NCI-H2171 (cell line): ENCODE results near the gene CFHR5.
"Not testable (repeated sequence)": the region's sequence is repeated elsewhere in the genome, so short reads cannot be mapped to it uniquely, and the experiment has no call there.

Source experiments
- DNase-seq: peaks from one replicate; lab custom pipeline; 2025; lab: John Stamatoyannopoulos, UW

CFHR5 gene

GRCh38 chr1:196977278-196977677, at the start of gene CFHR5:
TSS of gene CFHR5 (plus strand) at chr1:196977556. CDS start at chr1:196977665, 109 bp downstream.
- DNase-seq: no peak

DNA sequence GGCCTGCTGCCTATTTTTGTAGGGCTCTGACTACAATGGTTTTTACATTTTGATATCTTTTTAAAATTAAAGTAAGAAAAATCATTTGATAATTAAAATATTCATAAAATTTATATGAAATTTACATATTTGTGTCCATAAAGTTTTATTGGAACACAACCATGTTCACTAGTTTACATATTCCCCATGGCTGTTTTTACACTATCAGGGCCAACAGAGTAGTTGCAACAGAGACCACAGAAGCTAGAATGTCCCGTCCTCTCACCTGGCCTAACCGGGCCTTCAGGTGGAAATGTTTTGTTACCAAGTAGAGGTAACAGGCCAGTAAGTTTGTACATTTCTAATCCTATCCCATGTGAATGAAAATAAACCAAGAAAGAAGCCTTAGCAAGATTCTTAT, 44.5 kb upstream of the CFHR5 start:
- not testable (repeated sequence) for DNase-seq

- DNase-seq: no peak
These were observed 43.7 kb upstream of the CFHR5 start for GRCh38 chr1:196933531-196934189.

GRCh38 chr1:196941474-196941873, 35.9 kb upstream of the CFHR5 start:
- not testable (repeated sequence) for DNase-seq

DNA sequence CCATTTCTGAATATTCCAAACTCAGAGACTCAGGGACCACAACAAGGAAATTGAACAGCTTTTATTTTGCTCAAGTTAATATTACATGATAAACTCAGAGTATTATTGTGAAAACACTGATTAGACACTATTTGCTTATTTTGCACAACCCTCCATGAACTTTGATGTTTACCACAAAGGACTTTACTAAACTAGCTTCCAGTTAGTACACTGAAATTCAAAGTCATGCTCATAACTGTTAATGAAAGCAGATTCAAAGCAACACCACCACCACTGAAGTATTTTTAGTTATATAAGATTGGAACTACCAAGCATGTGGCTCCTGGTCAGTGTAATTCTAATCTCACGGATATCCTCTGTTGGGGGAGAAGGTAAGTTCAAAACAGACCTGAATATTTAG, 33.8 kb upstream of the CFHR5 start, which contains the start of gene CFHR2:
Gene CFHR2, plus strand, starts transcription at position 171 of the 400 bp plus-strand sequence. Its CDS starts 143 bp downstream, at position 314.
- DNase-seq: not testable (repeated sequence)

DNA sequence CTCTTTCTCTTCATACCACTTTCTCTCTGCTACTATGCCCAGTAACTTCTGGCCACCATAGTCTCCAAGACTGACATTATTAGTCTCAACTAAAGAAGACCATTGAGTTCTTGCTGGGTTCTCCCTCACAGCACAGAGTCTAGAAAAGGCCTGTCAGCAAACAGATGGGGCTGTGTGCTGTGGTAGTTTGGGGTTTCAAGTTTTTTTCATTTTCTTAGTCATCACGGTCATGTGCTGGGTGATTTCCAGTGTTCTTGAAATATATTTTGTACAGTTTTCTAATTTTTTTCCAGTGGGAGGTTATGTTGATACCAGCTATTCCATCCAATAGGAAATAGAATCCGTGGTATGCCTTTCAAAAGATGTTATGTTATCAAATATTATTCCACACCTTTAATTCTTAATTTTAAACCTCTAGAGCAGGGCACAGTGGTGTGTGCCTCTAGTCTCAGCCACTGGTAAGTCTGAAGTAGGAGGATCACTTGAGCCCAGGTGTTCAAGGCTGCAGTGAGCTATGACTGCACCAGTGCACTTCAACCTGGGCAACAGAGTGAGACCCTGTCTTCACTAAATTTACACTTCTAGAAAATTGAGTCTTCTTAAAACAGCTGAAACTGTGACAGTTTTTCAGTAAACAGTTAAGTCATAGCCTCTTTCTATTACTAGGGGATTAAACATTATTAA, 25.5 kb upstream of the CFHR5 start:
- no peak for DNase-seq

- DNase-seq: no peak
These were observed 22.6 kb upstream of the CFHR5 start for GRCh38 chr1:196954778-196955177.

DNA sequence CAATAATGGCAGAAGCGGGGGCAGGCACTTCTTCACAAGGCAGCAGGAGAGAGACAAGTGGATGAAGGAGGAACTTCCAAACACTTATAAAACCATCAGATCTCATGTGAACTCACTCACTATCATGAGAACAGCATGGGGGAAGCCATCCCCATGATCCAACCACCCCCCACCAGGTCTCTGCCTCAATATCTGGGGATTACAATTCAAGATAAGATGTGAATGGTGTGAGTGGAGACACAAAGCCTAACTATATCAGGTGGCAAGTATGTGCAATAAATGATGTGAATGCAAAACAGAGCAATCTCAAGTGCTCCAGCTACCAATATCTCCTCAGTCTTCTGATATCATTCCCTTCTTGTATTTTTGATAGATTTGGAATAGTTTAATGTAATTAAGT, 21.4 kb upstream of the CFHR5 start:
- no peak for DNase-seq

- no peak for DNase-seq
These were observed 16.5 kb upstream of the CFHR5 start for GRCh38 chr1:196960854-196961253.

- DNase-seq: no peak
These were observed 7.2 kb upstream of the CFHR5 start for GRCh38 chr1:196970182-196970581.

- no peak for DNase-seq
These were observed 1.1 kb upstream of the CFHR5 start for GRCh38 chr1:196976278-196976677.

DNA sequence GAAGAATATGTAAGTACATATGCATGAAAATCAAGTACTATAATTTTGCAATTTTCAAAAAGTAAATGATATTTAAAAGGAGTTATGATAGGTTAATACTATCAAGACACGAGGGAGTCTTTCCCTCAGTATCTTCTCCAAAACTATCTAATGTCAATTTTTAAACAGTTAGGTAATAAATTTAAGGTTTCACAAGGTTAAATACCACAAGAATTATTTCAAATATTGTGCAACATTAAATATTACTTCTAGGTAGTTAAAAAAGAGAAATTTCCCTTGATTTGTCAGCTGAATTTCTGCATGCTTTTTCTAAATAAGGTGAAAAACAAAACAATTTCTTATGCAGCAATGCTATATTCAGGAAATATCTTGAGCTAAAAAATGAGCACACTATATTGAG, 3.5 kb downstream of the CFHR5 start:
- no peak for DNase-seq

DNA sequence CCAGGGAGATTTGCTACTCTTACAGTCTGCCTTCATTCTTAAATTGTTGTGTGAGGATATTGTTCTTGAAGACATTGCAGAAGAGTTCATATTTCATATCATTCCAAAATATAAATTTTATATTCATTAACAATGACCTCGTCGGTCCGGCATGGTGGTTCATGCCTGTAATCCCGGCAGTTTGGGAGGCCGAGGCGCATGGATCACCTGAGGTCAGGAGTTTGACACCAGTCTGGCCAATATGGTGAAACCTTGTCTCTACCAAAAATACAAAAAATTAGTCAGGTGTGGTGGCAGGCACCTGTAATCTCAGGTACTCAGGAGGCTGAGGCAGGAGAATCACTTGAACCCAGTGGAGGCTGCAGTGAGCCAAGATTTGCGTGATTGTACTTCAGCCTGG, 4.9 kb downstream of the CFHR5 start:
- DNase-seq: not testable (repeated sequence)

DNA sequence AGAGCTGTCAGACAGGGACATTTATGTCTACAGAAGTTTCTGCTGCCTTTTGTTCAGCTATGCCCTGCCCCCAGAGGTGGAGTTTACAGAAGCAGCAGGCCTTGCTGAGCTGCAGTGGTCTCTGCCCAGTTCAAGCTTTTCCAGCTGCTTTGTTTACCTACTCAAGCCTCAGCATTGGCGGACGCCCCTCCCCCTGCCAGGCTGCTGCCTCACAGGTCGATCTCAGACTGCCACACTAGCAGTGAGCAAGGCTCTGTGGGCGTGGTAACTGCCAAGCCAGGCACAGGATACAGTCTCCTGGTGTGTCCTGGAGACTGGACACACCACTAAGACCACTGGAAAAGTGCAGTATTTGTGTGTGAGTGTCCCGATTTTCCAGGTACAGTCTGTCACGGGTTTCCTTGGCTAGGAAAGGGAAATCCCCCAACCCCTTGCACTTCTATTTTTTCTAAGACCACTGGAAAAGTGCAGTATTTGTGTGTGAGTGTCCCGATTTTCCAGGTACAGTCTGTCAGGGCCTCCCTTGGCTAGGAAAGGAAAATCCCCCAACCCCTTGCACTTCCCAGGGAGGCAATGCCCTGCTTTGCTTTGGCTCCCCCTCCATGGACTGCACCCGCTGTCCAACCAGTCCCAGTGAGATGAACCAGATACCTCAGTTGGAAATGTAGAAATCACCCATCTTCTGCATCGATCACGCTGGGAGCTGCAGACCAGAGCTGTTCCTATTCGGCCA, 14.7 kb downstream of the CFHR5 start:
- peak; percentile 15 for DNase-seq

DNA sequence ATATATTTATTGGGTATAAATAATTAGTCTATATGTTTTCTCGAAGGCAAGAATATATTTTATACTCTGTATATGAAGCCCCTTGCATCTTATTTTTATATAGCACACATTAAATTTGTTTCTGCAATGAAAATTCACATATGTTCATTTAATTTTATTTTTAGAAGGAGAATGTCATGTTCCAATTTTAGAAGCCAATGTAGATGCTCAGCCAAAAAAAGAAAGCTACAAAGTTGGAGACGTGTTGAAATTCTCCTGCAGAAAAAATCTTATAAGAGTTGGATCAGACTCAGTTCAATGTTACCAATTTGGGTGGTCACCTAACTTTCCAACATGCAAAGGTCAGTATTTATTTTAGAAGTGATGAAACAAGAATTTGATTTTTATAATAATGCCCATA, 16.6 kb downstream of the CFHR5 start:
- no peak for DNase-seq

DNA sequence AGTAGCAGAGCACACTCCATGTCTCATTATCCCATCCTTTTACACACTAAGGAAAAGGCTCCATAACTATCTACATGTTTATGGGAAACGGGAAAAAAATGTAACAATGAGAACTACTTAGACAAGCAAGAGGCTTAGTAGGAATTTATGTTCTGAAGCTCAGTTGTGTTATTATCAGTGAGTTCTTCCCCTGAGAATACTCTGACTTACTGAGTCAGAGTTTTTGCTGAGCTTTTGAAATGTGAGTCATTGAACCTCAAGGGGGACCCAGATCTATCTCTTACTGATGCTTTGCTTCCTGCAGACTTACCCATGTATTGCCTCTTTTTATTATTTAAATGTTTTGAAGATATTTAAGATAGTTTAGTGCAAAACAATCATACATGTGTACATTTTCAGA, 20.1 kb downstream of the CFHR5 start:
- no peak for DNase-seq

GRCh38 chr1:197001828-197002227, 24.5 kb downstream of the CFHR5 start:
- no peak for DNase-seq

DNA sequence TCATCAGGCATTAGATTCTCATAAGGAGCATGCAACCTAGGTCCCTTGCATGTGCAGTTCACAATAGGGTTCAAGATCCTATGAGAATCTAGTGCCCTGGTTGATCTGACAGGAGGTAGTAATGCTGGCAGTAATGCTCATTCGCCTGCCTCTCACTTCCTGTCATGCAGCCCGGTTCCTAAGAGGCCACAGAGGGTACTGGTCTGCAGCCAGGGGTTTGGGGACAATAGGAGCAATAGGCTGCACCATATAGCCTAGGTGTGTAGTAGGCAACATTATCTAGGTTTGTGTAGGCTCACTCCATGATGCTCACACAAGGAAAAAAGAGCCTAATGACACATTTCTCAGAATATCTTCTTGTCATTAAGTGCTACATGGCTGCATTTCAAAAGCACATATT, 25.8 kb downstream of the CFHR5 start:
- no peak for DNase-seq

DNA sequence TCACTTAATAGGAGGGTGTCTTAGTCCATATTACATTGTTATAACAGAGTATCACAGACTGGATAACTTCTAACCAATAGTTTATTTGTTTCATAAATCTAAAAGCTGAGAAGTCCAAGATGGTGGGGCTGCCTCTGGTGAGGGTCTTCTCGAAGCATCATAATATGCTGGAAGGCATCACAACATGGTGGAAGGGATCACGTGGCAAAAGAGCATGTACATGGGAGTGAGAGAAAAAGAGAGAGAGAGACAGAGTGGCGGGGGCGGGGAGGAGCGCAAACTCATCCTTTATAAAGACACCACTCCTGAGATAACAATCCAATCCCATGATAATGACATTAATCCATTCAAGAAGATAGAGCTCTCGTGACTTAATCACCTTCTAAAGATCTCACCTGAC, 31.5 kb downstream of the CFHR5 start:
- DNase-seq: no peak

DNA sequence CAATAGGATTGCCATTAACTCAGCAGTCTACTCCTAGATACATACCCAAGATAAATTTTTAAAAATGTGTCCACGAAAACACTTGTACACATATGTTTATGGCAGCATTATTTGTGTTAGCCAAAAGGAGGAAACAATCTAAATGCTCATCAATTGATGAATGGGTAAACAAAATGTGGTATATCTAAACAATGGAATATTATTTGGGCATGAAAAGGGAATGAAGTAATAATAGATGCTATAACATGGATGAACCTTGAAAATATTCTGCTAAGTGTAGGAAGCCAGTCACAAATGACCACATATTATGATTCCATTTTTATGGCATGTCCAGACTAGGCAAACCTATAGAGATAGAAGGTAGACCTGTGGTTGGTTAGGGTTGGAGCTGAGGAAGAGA, 34.3 kb downstream of the CFHR5 start:
- DNase-seq: no peak

- no peak for DNase-seq
These were observed 35.9 kb downstream of the CFHR5 start for GRCh38 chr1:197013234-197013633.

DNA sequence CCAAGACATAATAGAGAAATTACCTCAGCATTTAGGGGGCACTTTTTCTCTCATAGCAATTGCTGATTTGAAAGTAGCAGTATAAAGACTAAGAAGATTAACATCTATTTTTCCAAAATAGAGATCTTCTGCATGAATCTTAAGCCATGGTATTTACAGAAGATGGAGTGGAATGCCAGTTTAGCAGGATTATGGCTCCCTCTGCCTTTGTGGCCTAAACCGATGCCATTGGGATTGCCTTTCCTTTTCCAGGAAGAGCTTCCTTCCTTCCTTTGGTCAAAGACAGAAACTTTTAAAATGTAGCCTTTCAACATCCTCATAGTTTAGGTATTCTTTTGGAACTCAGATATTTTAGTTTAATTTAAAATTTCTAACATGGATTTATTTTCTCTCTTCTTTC, 39.4 kb downstream of the CFHR5 start:
- DNase-seq: no peak

GRCh38 chr1:197017558-197018146, 40.3 kb downstream of the CFHR5 start:
- no peak for DNase-seq
